Thoracic aorta (tissue), 2 donors: ENCODE results near the gene TBPL1. TPM values are rescaled to one million over a fixed set of nuclear protein-coding genes. Genes with fewer than 3 reads are reported as not detected.
"Not testable (repeated sequence)": the region's sequence is repeated elsewhere in the genome, so short reads cannot be mapped to it uniquely, and the experiment has no call there.

ENCODE experiments used
- ATAC-seq: fragments of 150-250 bp; one replicate; pipeline ENCODE4 v1.8.0; 2017; ENCODE audit warnings: low read depth; ENCODE audit not compliant: insufficient number of reproducible peaks, low FRiP score
- DNase-seq: peaks from one replicate; pipeline ENCODE4 v3.0.0-alpha.2; 2020; ENCODE audit warnings: low spot score
- H3K27ac ChIP-seq, 2 donors: fragments of 200-600 bp; sonication (generic); 1 replicate in 1 of 2; 2 replicates in 1 of 2; pipeline ENCODE4 v1.5.1; 2016; ENCODE audit warnings: mild to moderate bottlenecking in 2 of 2, moderate library complexity in 2 of 2
- H3K27me3 ChIP-seq: fragments of 200-600 bp; sonication (generic); replicated peaks from 2 replicates; pipeline ENCODE4 v1.6.0; 2016; ENCODE audit warnings: mild to moderate bottlenecking; ENCODE audit not compliant: insufficient read depth
- H3K36me3 ChIP-seq: fragments of 200-600 bp; sonication (generic); one replicate; pipeline ENCODE4 v1.5.1; 2016
- H3K4me1 ChIP-seq, 2 donors: fragments of 200-600 bp; sonication (generic); 1 replicate in 1 of 2; 2 replicates in 1 of 2; pipeline versions ENCODE4 v1.5.1 to v1.6.0; 2016; ENCODE audit warnings: low read depth in 2 of 2, mild to moderate bottlenecking in 1 of 2; ENCODE audit not compliant: control insufficient read depth in 1 of 2
- H3K4me3 ChIP-seq: fragments of 200-600 bp; sonication (generic); 2 replicates; pipeline ENCODE4 v1.5.1; 2016; ENCODE audit warnings: mild to moderate bottlenecking
- H3K9me3 ChIP-seq: fragments of 200-600 bp; sonication (generic); 2 replicates; pipeline ENCODE4 v1.5.1; 2016
- total RNA-seq, 2 donors: library from RNA; depleted of rRNA; stranded (reverse); fragments of >200 nt; gene quantifications; one replicate each; pipeline versions ENCODE4 v1.1.0 to v1.2.3, GENCODE V29; 2016
- TF ChIP-seq, protein P1 (sequence below): fragments of 200-600 bp; sonication (generic); IDR thresholded peaks from one replicate; pipeline ENCODE4 v1.5.1; 2019; ENCODE audit warnings: antibody characterized with exemption

The TBPL1 gene
- total RNA-seq, 2 donors from 2014 or later = 6.1 to 8.5 TPM

DNA sequence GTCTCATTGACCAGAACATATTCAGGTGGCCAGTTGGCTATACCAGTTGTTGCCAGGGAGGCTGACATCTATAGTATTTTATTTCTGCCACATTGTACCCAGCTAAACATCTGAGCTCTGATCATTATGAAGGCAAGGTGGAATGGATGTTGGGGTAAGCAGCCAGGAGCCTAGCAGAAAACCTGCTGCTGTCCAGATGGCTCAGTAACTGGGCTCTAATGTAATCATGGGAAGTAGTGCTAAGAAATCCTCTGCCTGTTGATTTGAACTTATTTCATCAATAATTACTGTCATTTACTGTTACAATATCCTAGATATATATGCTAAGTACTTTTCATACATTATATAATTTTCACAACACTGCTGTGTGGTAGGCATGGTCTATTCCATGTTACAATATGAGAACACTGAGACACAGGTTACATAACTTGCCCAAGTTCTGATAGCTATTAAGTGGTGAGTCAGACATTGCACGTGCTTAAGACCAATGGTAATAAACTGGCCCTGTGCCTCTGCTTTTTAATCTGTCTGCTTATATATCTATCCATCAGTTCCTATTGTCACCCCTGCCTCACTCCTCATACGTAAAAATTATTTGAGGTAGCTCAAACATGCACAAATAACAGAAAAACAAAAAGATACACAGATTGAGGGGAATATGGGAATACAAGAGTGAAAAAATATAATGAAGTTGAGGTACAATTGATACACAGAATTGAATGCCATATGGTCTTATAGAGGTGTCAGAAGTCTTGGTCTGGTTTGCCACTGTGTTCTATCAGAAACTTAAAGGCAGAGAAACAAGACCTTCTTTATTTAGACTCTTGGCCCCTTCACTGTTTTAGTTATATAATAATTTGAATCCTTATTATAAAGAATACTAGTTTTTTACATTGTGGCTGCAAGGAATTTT is 25.2 kb downstream of the TBPL1 start:
- Histone ChIP-seq H3K27ac (peak overlapping the region in 1 of 2 donors; percentile 23), H3K36me3 (no peaks in the 10 kb centered on the region), H3K4me3 (no peak overlapping the region), H3K9me3 (no peaks in the 10 kb centered on the region), H3K4me1 (peaks cover 11 to 28% of the 10 kb centered on the region in 2 donors), H3K27me3 (no peaks in the 10 kb centered on the region)
- ATAC-seq (peak; percentile 71), DNase-seq (no peak)
- TF ChIP-seq, protein P1, sequence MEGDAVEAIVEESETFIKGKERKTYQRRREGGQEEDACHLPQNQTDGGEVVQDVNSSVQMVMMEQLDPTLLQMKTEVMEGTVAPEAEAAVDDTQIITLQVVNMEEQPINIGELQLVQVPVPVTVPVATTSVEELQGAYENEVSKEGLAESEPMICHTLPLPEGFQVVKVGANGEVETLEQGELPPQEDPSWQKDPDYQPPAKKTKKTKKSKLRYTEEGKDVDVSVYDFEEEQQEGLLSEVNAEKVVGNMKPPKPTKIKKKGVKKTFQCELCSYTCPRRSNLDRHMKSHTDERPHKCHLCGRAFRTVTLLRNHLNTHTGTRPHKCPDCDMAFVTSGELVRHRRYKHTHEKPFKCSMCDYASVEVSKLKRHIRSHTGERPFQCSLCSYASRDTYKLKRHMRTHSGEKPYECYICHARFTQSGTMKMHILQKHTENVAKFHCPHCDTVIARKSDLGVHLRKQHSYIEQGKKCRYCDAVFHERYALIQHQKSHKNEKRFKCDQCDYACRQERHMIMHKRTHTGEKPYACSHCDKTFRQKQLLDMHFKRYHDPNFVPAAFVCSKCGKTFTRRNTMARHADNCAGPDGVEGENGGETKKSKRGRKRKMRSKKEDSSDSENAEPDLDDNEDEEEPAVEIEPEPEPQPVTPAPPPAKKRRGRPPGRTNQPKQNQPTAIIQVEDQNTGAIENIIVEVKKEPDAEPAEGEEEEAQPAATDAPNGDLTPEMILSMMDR = no peak

DNA sequence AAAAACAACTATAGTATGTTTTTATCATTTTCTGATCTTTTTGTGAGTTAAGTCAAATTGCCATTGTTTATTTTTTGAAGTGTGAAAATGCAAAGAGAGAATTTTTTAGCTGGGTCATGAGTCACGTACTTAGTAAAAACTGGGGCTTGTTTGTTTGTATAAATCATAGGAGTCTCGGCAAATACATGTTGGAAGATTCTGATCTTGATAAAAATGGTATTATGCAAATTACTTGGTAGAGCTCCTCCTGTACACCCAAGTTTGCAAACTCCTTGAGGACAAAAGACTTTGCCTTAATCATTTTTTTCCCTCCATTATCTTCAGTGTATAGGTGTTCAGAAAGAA is 25.8 kb downstream of the TBPL1 start:
- no peaks in the 10 kb centered on the region for H3K36me3 ChIP-seq
- TF ChIP-seq, protein P1 = no peak
- ATAC-seq (no peak), DNase-seq (no peak)
- no peaks in the 10 kb centered on the region for H3K9me3 ChIP-seq
- no peak overlapping the region for H3K4me3 ChIP-seq
- no peaks in the 10 kb centered on the region for H3K27me3 ChIP-seq
- peaks cover 11 to 23% of the 10 kb centered on the region in 2 donors for H3K4me1 ChIP-seq
- H3K27ac ChIP-seq = peak overlapping the region in 1 of 2 donors; percentile 23

DNA sequence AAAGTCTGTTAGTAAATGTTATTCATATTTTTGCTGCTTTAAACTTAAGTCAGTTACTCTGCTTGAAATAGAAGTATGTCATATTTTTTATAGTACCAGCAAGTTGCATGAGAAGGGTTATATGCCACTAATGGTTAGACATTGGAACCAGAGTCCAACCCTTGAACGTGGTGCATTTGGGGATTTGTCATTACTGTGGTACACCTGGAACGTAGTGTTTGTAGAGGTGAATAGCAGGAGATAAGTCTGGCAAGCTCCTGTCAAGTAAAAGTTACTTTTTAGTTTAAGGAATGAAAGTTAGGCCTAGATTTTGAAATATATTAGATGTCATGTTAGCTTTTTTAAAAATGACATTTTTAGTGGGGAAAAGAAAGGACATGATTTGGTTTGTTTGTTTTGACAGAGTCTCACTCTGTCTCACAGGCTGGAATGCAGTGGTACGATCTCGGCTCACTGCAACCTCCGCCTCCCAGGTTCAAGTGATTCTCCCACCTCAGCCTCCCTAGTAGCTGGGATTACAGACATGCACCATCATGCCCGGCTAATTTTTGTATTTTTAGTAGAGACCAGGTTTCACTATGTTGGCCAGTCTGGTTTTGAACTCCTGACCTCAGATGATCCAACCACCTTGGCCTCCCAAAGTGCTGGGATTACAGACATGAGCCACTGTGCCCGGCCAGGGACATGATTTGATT is 26.4 kb downstream of the TBPL1 start:
- not testable (repeated sequence) for H3K4me3 ChIP-seq, DNase-seq, H3K27me3 ChIP-seq, H3K9me3 ChIP-seq, H3K36me3 ChIP-seq, ATAC-seq
- Histone ChIP-seq H3K4me1 (peaks cover 11 to 23% of the 10 kb centered on the region in 2 donors), H3K27ac (peak overlapping the region in 1 of 2 donors; percentile 23)

DNA sequence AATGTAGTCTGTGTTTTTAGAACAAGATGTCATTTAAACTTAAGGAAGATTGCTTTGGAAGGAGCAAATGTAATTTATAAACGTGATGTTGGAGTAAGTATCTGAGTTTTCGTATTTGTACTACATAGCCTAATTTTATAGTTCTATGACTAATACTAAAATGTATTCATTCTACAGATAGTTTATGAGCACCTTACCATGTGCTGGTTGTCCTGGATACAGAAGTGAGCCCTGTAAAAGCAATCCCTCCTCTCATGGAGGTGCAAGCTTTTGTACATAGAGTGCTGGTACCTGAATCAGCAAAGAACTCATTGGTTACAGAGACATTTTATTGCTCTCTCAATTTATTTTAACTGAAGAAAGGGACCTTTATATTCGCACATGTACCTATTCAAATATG is 27.1 kb downstream of the TBPL1 start:
- H3K4me1 ChIP-seq = peaks cover 11 to 23% of the 10 kb centered on the region in 2 donors
- no peak overlapping the region for H3K4me3 ChIP-seq
- peaks cover 3% of the 10 kb centered on the region for H3K36me3 ChIP-seq
- ATAC-seq (no peak), DNase-seq (no peak)
- H3K9me3 ChIP-seq = no peaks in the 10 kb centered on the region
- no peak overlapping the region for H3K27ac ChIP-seq
- no peaks in the 10 kb centered on the region for H3K27me3 ChIP-seq
- TF ChIP-seq, protein P1 = no peak

DNA sequence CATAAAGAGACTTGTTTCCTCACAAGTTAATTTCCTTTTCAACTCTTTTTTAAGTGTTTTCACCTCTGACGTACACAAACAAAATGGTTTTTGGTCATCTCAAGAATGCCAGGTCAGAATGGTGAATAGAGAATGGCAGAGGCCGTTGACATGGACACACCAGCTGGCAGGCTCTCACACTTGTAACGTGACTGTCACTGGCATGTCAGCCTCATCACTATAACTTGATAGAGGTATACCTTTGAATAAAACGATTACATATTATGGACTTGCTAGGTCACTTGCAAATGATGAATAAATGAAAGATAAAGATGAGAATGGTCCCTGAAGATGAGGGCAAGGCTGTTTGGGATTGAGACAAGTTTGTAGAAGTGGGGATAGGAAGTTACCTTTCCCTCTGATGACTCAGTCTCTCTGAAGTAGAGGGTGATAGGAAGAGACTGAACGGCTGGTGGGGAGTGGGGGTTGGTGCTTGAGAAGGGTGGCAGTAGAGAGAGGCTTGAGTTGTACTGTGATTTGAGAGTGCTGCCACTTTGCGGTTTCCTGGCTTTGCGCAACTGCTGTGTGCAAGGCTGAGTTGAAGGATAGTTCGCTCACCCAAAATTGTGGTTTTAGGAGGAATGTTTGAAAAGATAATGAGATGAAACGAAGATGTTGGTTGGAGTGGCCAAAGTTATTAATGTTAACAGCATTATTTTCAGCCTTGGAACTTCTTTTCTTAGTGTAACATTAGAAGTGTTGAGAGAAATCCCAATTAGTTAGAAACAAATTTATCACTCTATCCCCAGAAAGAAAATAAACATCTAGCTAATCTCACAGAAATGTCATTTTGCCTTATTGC is 30.3 kb downstream of the TBPL1 start:
- peaks cover 3% of the 10 kb centered on the region for H3K36me3 ChIP-seq
- H3K4me3 ChIP-seq = no peak overlapping the region
- H3K9me3 ChIP-seq = no peaks in the 10 kb centered on the region
- TF ChIP-seq, protein P1 = no peak
- H3K27ac ChIP-seq = no peak overlapping the region
- H3K27me3 ChIP-seq = no peaks in the 10 kb centered on the region
- no peak for ATAC-seq
- peaks cover 10 to 12% of the 10 kb centered on the region in 2 donors for H3K4me1 ChIP-seq
- no peak for DNase-seq
